GM19099 (cell line): ENCODE measurements around the gene MRPL2.

Source experiments
- POLR2A ChIP-seq: IDR thresholded peaks from 3 replicates; pipeline ENCODE4 v1.6.1; 2011; ENCODE audit warnings: low read depth; ENCODE audit not compliant: insufficient read length; ENCODE audit errors: extremely low read depth

Gene MRPL2

DNA sequence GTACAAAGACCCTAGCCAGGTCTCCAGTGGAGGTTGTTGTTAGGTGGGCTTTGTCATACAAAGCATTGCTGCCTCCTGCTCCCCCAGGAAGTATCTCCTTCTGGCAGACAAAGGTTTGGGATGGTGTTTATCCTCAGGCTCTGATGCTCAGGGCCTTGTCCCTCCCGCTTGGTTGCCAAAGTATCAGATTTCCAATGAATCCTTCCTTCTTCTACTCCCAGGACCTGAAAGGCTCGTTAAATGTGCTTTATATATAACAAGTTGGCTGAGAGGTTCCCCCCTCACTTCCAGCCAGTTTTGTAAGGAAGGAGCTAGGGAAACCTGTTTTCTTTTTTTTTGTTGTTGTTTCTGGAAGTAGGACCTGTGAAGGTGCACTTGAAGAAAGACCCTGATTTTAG, 31.3 kb upstream of the MRPL2 start:
- no peak for TF ChIP-seq POLR2A

DNA sequence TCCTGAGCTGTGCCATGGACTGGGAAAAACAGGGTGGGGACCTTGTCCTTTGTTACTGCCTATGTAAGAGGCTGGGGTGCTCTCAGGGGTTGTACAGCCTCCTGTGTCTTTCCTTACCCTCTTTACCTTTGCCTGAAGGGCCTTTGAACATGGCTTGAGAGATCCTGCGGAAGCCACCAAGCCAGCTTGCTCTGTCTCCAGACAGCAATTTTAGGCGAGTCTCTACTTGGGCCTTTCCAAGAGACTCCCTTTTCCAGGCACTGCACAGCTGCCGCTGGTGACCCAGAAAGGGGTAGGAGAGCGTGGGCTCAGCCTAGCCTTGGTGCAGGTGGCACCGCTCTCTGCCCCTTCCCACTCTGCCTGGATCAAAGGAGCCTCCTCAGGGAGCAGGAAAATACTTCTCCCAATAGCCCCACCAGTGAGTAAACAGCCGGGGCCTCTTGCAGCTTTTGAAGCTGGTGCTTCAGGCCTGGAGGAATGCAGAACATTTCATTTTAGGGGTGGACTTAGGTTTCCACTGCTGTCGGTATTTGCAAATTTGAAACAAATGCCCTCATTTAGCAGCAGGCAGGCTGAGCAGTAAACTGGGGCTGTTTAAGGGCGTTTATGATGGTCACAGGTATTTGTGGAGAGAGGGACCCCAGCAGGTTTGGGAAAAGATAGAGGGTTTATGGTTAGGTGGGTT, 30.8 kb upstream of the MRPL2 start:
- TF ChIP-seq POLR2A = no peak

DNA sequence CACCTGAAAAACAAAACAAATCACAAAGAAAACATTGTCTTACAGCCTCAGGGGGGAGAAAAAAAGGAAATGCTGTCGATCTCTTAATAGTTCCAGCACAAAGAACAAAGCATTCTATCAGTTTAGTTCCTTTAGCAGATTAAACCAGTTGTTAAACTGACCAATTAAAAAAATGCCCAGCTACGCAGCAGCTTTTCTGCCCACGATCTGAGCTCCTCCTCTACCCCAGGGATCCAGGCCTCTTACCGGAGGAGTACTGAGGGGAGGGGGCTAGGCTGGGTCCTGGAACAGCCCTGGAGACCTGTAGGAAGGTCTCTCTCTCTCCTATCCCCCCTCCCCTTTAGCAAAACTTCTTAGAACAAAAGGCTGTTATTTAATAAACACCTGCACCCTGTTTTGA, 30.2 kb upstream of the MRPL2 start:
- no peak for TF ChIP-seq POLR2A

GRCh38 chr6:43088654-43089056, 29.4 kb upstream of the MRPL2 start:
- TF ChIP-seq POLR2A = no peak

GRCh38 chr6:43086022-43086658, 26.9 kb upstream of the MRPL2 start:
- no peak for TF ChIP-seq POLR2A

DNA sequence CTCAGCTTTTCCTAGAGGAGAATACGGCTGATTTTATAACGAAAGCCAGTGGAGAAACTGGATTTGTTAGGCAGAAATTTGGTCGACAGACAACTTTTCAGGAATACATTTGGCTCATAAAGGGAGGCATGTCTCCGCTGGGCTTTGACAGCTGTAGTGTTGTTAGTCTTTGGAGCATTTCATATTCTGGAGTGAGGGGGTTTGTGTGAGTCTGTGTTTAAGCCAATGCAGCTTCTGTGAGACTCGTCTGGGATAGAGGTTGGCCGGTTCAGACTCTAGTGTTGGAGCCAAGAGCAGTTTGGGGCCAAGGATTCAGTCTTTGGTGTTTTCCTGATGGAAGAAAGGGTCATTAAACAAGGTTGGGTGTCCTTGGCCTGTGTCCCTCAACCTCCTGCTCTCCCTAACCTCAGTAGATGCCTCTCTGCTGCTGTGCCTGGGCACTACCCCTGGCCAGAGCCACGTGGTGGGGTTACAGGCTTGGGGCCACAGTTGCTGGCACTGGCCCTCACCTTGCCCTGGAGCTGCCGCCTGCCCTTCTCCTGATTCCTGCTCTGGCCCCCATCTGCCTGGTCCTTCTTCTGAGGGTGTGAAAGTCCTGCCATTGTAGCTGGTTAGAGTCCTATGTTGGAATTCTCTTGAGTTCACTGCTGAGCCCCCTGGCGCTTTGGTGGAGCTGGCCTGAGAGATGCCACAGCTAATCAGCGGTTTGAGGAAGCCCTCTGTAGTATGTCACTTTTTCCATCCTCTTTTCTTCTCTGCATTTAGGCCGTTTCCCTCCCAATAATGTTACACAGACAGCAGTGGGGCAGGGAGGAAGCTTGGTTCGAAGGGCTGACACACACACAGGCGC, 23.8 kb upstream of the MRPL2 start:
- TF ChIP-seq POLR2A = no peak

DNA sequence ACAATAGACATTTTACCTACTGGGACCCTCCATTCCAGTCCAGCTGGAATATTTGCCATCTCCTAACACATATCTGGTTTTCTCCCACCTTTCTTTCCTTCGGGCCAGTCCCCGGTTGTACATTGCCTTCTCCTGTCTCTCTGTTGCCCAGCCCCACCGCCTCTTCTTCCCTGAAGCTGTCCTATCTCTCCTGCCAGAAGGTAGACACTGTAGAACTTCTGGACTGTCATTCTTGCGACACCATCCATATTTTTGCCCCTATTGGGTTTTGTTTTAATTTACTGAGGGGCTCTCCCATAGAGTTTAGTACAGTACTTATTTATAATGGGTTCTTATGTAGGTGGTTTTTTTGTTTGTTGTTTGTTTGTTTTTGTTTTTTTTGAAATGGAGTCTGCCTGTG, 21.8 kb upstream of the MRPL2 start:
- TF ChIP-seq POLR2A = no peak

- TF ChIP-seq POLR2A = no peak
Observed at GRCh38 chr6:43078691-43079090, 19.5 kb upstream of the MRPL2 start.

GRCh38 chr6:43077981-43078511, 18.8 kb upstream of the MRPL2 start:
- no peak for TF ChIP-seq POLR2A

DNA sequence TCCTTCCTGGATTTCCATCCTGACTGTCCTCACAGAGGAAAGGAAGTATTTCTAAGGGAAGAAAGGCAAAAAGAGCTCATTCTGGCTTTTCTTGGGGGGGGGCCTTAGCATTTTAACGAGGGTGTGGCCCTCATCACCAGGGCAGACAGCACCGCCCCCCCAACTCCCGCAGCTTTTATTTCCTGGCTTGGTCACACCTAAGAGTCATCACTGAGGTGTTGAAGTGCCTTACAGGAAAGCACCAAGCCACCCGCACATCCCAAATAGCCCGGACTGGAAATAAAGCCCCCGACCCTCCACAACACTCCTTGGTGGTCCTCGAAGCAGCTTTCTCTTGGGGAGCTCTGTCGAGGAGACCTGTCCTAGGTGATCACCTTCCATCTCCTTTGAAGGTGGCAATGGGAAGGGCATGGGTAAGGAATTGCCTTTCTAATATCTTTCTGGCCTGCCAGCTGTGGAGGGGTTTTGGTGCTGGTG, 18.1 kb upstream of the MRPL2 start:
- no peak for TF ChIP-seq POLR2A

- TF ChIP-seq POLR2A = no peak
Observed at GRCh38 chr6:43076464-43077332, 17.5 kb upstream of the MRPL2 start.

- TF ChIP-seq POLR2A = no peak
Observed at GRCh38 chr6:43075670-43076463, 16.6 kb upstream of the MRPL2 start, which contains the start of gene PTK7. Gene PTK7 (plus strand): TSS chr6:43076314. CDS start chr6:43076489, 175 bp downstream.

DNA sequence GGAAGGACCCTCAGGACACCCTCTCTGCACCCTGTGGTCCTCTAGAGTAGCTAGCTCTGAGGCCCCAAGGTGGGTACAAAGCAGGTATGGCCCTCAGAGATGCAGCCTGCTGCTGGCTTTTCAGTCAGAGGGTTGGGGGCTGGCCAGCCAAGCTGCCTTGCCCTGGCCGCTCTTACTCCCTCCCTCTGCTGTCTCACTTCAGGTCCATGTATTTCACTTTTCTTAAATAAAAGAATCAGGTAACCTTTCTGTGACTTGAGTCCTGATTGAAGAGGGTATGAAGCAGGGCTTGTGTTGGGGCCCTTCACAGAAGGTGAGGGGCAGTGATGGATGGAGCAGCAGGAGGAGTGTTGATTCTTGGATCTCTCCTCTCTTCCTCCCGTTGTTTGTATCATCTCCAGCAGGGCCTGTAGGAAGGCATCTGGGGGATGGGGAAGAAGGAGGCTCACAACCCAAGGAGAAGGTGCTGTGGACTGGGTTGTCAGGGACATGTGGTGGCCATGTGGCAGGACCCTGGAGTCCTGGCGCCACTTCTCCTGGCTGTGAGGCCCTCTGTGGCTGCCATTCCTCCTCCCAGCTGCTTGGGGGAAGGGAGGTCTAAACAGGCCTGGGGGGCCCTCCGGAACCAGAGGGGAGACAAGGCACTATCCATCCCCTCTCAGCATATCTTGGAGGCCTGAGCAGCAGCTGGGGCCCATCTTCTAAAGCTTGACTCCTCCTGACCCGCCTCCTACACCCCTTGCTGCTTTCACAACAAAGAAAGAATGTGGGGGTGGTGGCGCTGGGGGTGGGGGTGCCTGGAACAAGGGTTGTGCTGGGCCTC, 15.8 kb upstream of the MRPL2 start:
- no peak for TF ChIP-seq POLR2A

- no peak for TF ChIP-seq POLR2A
Observed at GRCh38 chr6:43070028-43070632, 10.9 kb upstream of the MRPL2 start.
